Dermis blood vessel endothelial cell (primary cell): ENCODE data around the gene LAPTM5. TPM values are rescaled to one million over a fixed set of nuclear protein-coding genes. Genes with fewer than 3 reads are reported as not detected.
A peak's percentile ranks its signal among the peaks of the same experiment; 100 is the strongest.

Source experiments
- DNase-seq: peaks from one replicate; pipeline ENCODE4 v3.0.0; 2010
- total RNA-seq: library from RNA; depleted of rRNA; stranded (reverse); fragments of >200 nt; gene quantifications from 2 replicates; pipeline ENCODE4 v1.2.3, GENCODE V29; 2014

The LAPTM5 gene
- total RNA-seq, 1 donor from 2014 or later: 23.1 TPM

GRCh38 chr1:30713311-30713710 lies 44.3 kb downstream of the LAPTM5 start:
- DNase-seq: no peak

GRCh38 chr1:30712583-30712982 lies 45.0 kb downstream of the LAPTM5 start:
- no peak for DNase-seq

- DNase-seq: no peak
Measured at GRCh38 chr1:30710407-30710806, 47.2 kb downstream of the LAPTM5 start.

GRCh38 chr1:30708361-30708728 lies 49.2 kb downstream of the LAPTM5 start:
- DNase-seq: no peak

- DNase-seq: peak; percentile 79
Measured at GRCh38 chr1:30707412-30708360, 49.9 kb downstream of the LAPTM5 start.

DNA sequence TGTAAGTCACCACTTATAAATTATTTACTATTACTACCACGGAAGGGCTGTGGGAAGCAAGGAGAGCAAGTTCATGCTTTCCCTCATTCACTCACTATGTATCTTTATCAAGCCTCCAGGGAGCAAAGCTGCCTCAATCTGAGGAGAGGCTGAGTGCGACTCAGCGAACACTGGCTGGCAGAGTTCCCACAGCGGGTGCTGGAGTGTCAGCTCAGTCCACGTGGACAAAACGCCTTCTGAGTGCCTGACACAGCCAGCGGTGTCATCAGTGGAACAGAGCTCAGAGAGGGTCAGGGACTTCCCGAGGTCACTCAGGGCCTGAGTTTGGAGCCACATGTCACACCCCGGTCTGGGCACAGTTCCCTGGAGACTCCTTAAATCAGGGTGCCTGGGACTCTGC lies 51.0 kb downstream of the LAPTM5 start:
- no peak for DNase-seq

GRCh38 chr1:30705698-30706097 lies 51.9 kb downstream of the LAPTM5 start:
- DNase-seq: no peak

DNA sequence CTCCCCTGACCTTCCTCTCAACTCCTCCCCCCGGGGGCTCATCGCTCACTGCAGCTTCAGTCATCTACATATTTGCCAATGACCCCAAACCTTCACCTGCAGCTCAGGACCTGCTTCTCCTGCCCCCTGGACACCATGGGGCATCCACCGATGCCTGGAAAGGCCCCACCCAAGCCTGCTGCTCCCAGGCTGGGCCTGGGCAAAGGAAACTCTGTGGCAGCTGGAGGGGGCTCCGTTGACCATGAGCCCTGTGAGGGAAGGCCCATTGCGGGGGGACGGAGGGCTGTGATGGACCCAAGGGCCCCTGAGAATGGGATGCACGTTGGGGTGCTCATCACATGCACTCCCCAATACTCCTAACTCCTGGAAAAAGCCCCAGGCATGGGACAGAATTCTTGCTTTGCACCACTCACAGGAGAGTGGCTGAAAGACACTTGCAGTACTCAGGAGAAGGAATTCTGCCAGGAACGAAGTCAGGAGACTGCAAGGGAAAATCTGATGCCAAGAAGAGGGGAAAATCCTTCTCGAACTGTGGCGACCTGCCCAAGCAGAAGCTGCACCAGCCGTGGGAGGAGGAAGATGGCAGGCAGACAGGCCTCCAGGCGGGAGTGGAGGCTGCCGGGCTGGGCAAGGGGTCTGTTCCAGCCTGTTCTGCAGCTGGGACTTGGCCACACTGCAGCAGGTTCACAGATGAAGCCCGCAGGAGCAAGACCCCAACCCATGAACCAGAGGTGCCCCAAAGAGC lies 52.6 kb downstream of the LAPTM5 start:
- DNase-seq: no peak

GRCh38 chr1:30704271-30704670 lies 53.3 kb downstream of the LAPTM5 start:
- no peak for DNase-seq

DNA sequence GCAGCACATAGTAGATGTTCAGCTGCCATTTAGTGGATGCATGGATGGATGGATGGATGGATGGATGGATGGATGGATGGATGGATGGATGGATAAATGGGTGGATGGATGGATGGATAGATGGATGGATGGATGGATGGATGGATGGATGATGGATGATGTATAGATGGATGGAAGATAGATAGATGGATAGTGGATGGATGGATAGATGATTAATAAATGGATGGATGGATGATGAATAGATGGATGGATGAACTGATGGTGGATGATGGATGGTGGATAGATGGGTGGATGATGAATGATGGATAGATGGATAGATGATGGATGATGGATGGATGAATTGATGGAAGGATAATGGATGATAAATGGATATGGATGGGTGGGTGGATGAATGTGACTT lies 54.8 kb downstream of the LAPTM5 start:
- DNase-seq: no peak

- no peak for DNase-seq
Measured at GRCh38 chr1:30701258-30701633, 56.3 kb downstream of the LAPTM5 start.

DNA sequence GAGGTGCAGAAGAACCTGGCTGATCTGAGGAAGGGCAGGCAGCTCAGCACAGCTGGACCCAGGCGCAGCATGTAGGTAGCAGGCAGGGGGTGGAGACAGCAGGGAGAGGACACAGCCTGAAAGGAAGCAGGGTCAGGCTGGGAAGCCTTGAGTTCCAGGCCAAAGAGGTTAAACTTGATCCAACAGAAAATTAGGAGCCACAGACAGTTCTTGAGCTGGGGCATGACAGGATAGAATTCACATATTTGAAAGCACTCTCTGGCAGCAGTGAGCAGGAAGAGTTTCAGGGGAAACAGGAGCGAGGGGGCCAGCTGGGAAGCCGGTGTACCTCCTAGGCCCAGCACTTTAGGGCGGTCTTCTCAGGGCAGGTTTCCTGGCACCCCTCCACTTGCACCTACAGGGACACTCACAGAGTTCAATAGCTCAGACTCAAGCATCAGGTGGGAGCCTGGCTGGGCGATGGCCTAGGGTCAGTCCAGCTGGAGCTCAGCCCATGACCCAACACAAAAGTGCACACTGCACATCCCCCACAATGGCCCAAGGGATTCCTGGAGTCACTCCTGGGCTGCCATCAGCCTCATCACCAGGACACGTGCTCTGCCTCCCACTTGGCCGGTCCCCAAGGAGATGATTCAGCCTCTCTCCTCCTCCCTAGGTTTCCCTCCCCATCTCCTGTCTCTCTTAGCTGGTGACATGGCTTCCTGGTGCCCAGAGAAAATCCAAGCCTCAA lies 56.9 kb downstream of the LAPTM5 start:
- peak; percentile 29 for DNase-seq

DNA sequence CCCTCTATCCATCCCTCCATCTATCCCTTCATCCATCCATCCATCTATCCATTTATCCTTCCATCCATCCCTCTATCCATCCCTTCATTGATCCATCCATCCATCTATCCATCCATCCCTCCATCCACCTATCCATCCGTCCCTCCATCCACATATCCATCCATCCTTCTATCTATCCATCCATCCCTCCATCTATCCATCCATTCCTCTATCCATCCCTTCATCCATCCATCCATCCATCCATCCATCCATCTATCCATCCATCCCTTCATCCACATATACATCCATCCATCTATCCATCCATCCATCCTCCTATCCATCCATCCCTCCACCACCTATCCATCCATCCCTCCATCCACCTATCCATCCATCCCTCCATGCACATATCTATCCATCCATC lies 57.8 kb downstream of the LAPTM5 start:
- no peak for DNase-seq

DNA sequence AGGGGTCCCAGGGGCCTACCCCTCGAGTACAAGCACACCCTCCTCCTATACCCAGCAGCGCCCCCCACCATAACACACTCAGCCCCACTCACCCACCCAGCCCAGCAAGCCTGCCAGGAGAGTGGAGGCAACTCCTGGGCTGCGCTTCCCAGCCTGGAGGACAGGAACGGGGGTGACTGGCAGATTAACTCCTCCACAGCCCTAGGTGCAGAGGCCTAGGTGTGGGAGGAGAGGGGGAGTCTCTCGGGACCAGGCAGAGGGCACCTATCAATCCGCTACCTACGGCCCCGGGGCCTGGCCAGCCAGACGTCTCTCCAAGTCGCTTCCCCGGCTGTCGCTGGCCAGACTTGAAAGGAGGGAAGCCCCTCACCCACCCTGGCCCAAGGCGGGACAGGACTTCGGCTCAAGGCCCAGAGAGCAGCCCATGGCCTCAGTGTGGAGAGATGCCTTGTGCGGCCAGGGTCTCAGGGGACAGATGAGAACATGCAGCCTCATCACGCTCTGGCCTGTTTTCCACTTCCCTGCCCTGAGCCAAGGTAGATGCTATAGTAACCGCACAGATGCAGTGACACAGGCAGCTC lies 59.1 kb downstream of the LAPTM5 start:
- no peak for DNase-seq

- DNase-seq: no peak
Measured at GRCh38 chr1:30697571-30698376, 59.8 kb downstream of the LAPTM5 start.

- DNase-seq: no peak
Measured at GRCh38 chr1:30696831-30697230, 60.7 kb downstream of the LAPTM5 start.

DNA sequence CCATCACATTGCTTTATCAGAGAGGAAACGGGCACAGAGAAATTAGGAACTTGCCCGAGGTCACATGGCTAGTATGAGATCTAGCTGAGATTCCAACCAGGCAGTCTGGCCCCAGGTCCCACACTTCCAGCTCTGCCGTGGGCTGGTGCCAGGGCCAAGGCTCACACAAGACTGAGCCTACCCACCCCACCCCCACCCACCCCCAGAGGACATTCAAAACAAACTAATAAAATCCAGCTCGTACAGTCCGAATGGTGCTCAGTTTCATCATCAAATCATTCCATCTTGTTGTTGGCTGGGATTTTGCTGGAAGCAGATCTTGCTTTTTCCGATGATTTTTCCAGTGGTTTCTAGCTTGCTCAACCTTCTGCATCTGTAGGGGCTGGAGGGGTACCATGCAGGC lies 62.1 kb downstream of the LAPTM5 start:
- DNase-seq: no peak

DNA sequence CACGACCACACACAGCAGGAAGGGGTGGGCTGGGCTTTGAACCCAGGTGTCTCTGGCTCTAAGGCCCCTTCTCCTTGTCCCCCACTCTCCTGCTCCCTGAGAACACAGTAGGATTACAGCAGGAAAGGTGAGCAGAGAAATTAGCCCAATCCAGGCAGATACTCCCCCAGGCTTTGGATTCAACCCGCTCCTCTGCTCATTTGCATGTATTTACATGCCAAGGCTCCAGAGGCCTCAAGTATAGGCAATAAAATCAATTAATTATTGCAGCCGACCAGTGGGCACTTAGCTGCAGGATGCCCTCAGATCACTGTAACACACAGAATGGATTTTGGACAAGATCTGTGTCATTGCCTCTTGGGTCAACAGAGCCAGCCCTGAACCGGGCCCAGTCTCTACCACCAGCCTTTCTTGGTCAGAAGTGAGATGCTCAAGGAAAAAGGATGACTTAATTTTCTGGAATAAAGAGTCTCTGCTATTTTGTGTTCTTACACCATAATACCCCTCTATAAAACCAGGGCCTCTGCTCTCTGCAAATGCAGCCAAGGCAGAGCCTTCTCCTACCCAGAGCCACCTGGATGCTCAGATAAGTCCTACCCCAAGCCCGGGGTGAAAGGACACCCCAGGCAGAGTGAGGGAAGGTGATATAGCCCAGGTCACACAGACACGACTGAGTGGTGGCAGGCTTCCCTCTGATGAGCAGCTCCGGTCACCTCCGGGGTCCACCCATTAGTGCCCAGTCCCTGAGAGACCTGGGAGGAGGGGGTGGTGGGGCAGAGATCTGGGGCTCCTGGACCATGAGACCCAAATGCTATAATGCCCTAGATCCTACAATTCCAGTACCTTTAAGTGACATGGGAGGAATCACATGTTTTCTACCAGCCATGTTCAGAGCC lies 63.0 kb downstream of the LAPTM5 start:
- no peak for DNase-seq

- DNase-seq: no peak
Measured at GRCh38 chr1:30693822-30694221, 63.8 kb downstream of the LAPTM5 start.

DNA sequence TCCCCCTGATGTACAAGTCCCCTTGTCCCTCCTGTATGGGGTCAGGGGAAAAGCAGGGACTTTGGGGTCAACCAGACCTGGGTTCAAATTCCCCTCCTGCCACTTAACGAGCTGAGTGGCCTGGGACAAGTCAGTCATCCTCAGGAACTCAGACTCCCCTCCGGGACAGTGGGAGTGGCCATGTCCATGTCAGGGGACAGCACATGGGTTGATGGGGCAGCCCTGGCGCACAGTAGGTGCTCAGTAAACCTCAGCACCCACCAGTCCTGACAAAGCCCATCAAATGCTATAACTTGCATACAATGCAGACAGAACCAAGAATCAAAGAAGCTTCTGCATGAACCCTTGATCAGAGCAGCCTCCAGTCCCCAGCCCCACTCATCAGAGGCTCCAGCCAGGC lies 64.2 kb downstream of the LAPTM5 start:
- no peak for DNase-seq

DNA sequence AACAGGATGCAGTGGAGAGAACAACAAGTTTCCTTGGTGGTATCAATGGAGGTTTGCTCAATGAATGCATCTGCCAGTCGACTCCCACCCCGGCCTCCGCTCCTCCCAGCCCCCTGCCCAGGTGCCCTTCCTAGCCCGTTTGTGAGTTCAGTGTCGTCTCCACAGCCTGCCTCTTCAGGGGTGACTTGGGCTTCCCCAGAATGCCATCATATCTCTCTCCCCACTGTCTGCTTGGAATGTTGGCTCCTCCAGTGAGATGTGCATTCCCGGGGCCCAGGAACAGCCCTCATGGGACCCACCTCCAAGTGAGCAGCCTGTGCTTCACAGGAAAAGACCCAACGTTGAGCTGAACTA lies 64.6 kb downstream of the LAPTM5 start:
- DNase-seq: no peak
